Measurements from ENCODE around the gene COL7A1. TPM values are rescaled to one million over a fixed set of nuclear protein-coding genes. Genes with fewer than 3 reads are reported as not detected.

COL7A1 gene
- total and polyA plus RNA-seq, 2 of the 8 experiments (the other 6 are each of a cell fraction or from before 2014, with no cell fraction given), result 10.7 to 13.9 TPM

- TF ChIP-seq CHD7 (IDR thresholded peaks at IDR 0.05; ENCODE audit: insufficient replicate concordance, low read length) (no peak), ZNF274 (IDR thresholded peaks at IDR 0.05; ENCODE audit: borderline replicate concordance, extremely low read depth, low read length) (no peak), CREB1 (IDR thresholded peaks at IDR 0.05) (no peak), TEAD4 (IDR thresholded peaks at IDR 0.05; ENCODE audit: low read depth, low read length) (no peak), CHD1 (IDR thresholded peaks at IDR 0.05; ENCODE audit: low read depth, low read length) (no peak), KDM5A (IDR thresholded peaks at IDR 0.05; ENCODE audit: low read length) (no peak), CTCF (IDR thresholded peaks at IDR 0.05; ENCODE audit: control extremely low read depth in 1 of 3, insufficient read depth in 1 of 3, low read depth in 1 of 3, low read length in 3 of 3) (no peak)
Measured at GRCh38 chr3:48524970-48525369, 70.2 kb downstream of the COL7A1 start (continued).

All from H1 (cell line).